HUES64 (cell line): ENCODE data around the gene EXOSC5.
"Not testable (repeated sequence)": the region's sequence is repeated elsewhere in the genome, so short reads cannot be mapped to it uniquely, and the experiment has no call there.

ENCODE experiments used
- H3K27ac ChIP-seq: 2 replicates; pipeline ENCODE4 v1.7.0; 2013; ENCODE audit warnings: low read depth, low read length, inconsistent platforms
- H3K27me3 ChIP-seq: 2 replicates; pipeline ENCODE4 v1.6.1; 2013; ENCODE audit warnings: mild to moderate bottlenecking, low read length; ENCODE audit not compliant: insufficient read depth
- H3K36me3 ChIP-seq: 2 replicates; pipeline ENCODE4 v1.6.1; 2013; ENCODE audit warnings: mild to moderate bottlenecking, low read length; ENCODE audit not compliant: insufficient read depth
- H3K4me1 ChIP-seq: 2 replicates; pipeline ENCODE4 v1.6.1; 2013; ENCODE audit warnings: mild to moderate bottlenecking, low read length, moderate library complexity; ENCODE audit not compliant: insufficient read depth
- H3K4me3 ChIP-seq: 2 replicates; pipeline ENCODE4 v1.5.1; 2013; ENCODE audit warnings: mild to moderate bottlenecking, low read length, moderate library complexity
- H3K9ac ChIP-seq: 2 replicates; pipeline ENCODE4 v1.6.1; 2013; ENCODE audit warnings: mild to moderate bottlenecking, low read depth, low read length
- H3K9me3 ChIP-seq: 2 replicates; pipeline ENCODE4 v1.6.1; 2013; ENCODE audit warnings: low read depth, low read length; ENCODE audit not compliant: insufficient read depth
- WGBS: fragments of 150-250, 120-280 bp; methylation state at CpG from one replicate; pipeline ENCODE4 v1.1.7; 2013; ENCODE audit warnings: missing lambda C conversion rate; 5-methylcytosine and 5-hydroxymethylcytosine counted together

EXOSC5 gene

DNA sequence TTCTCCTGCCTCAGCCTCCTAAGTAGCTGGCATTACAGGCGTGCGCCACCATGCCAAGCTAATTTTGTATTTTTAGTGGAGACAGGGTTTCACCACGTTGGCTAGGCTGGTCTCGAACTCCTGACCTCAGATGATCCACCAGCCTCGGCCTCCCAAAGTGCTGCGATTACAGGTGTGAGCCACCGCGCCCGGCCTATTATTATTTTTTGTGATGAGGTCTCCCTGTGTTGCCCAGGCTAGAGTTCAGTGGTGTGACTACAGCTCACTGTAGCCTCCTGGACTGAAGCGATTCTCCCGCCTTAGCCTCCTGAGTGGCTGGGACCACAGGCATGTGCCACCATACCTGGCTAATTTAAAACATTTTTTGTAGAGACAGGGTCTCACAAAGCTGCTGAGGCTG lies 38.2 kb upstream of the EXOSC5 start:
- H3K36me3 ChIP-seq: peaks cover 45% of the 10 kb centered on the region
- 94% methylated on average over 11 of the region's 11 CpGs for WGBS
- not testable (repeated sequence) for H3K4me1 ChIP-seq

DNA sequence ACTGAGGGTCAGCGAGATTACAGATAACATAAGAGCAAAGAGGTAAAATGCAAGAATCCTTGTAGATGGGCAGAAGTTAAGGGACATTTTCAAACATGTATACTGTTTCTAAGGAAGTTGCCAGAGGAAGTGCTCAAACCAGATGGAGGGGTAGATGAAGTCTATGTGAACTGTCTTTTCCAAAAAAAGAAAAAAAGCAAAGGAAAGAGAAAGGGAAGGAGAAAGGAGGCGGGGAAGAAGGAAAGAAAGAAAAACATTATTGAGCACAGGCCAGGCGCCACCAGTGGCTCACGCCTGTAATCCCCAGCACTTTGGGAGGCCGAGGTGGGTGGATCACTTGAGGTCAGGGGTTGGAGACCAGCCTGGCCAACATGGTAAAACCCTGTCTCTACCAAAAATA lies 37.3 kb upstream of the EXOSC5 start:
- no peaks in the 10 kb centered on the region for H3K27me3 ChIP-seq
- H3K36me3 ChIP-seq: peaks cover 45% of the 10 kb centered on the region
- H3K4me3 ChIP-seq: no peak overlapping the region
- no peaks in the 10 kb centered on the region for H3K4me1 ChIP-seq
- H3K27ac ChIP-seq: no peak overlapping the region
- no peaks in the 10 kb centered on the region for H3K9me3 ChIP-seq
- WGBS: 87% methylated on average over 5 of the region's 5 CpGs
- H3K9ac ChIP-seq: no peak overlapping the region

More for the DNA sequence above, 38.2 kb upstream of the EXOSC5 start:
- H3K27ac ChIP-seq, H3K9me3 ChIP-seq, H3K27me3 ChIP-seq, H3K4me3 ChIP-seq, H3K9ac ChIP-seq: not testable (repeated sequence)

DNA sequence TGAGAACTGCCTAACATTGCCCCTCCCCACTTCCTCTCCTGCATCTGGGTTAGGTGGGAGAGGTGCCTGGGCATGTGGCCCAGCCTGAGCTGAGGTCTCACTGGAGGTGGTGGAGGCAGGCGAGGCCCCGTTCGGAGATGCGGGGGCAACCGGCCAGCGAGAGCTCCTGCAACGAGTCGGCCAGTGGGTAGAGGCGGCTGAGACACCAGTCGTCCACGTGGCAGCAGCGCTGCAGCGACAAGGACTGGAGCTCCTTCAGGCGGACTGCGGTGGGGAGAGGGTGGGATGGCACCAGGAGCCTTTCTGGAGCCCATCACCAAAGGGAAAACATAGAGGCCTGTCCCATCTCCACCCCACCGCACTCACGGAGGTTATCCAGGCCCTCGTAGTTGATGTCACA lies 36.0 kb upstream of the EXOSC5 start:
- Histone ChIP-seq H3K27ac (no peak overlapping the region), H3K9ac (no peak overlapping the region), H3K4me1 (peaks cover 6% of the 10 kb centered on the region; the same call in 1 of the 2 replicates), H3K27me3 (no peaks in the 10 kb centered on the region), H3K9me3 (no peaks in the 10 kb centered on the region), H3K4me3 (no peak overlapping the region), H3K36me3 (peaks cover 45% of the 10 kb centered on the region)
- WGBS: 97% methylated on average over 18 of the region's 18 CpGs

DNA sequence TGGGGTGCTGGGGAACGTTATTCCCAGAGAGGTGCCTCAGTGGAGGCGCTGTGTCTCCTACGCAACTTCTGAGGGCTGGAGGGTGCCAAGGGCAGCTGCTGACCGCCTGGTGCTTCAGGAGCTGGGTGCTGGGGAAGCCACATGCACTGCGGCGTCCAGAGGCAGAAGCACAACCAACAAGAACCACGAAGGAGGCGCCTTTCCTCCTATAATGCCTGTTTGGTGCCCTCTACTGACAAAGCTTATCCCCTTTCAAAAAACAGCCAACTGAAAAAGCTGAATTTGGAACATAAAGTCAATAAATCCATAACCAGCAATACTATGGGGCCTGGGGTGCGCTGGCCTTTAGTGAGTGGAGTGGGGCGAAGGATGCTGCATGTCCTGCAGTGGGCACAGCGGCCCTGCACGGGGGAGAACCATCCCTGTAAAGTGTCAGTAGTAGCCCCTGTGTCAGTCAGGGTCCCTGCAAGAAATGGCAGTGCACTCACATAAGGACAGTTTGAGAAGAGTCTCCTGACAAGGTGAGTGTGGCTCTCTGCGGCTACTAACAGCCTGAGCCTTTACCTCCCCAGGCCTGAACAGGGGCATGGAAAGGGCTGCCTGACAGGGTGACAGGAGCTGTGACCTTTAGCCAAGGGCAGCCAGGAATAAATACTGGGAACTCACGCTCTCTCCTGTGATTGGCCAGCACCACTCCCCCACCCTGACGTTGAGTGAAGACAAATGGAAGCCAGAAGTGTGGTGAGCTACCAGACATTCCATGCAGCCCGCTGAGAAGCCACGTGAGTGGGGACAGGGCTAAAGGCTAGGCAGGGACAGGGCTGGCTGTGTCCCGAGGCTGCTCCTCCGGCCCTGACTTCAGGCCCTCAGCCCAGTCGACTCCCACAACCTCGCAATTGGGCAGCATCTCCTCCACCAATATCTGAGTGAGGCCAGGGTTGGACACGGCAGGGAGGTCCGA lies 34.5 kb upstream of the EXOSC5 start:
- no peak overlapping the region for H3K27ac ChIP-seq
- no peak overlapping the region for H3K9ac ChIP-seq
- H3K4me1 ChIP-seq: peaks cover 9% of the 10 kb centered on the region
- H3K9me3 ChIP-seq: no peaks in the 10 kb centered on the region
- no peaks in the 10 kb centered on the region for H3K27me3 ChIP-seq
- no peak overlapping the region for H3K4me3 ChIP-seq
- 87% methylated on average over 23 of the region's 23 CpGs for WGBS
- peaks cover 38% of the 10 kb centered on the region for H3K36me3 ChIP-seq

DNA sequence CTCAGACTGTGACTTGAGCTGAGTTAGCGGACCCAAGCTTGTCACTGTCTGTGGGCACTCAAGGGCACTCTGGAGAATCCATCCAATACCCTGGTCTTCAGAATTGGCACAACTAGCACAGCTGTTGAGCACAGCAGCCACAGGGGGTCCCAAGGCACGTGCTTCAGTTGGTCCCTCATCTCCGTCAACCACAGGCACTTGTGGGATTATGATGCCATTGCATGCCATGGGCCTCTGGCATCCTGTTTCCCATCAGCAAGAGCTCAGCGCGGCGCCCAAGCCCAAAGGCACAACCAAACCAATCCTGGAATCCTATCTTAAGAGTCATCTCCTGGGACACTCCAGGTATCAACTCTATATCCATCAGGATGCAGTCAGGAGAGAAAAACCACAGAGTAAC lies 33.8 kb upstream of the EXOSC5 start:
- H3K27me3 ChIP-seq: no peaks in the 10 kb centered on the region
- WGBS: 80% methylated on average over 6 of the region's 6 CpGs
- H3K36me3 ChIP-seq: peaks cover 33% of the 10 kb centered on the region
- no peak overlapping the region for H3K4me3 ChIP-seq
- H3K9ac ChIP-seq: no peak overlapping the region
- peaks cover 11% of the 10 kb centered on the region for H3K4me1 ChIP-seq
- H3K27ac ChIP-seq: no peak overlapping the region
- H3K9me3 ChIP-seq: no peaks in the 10 kb centered on the region

DNA sequence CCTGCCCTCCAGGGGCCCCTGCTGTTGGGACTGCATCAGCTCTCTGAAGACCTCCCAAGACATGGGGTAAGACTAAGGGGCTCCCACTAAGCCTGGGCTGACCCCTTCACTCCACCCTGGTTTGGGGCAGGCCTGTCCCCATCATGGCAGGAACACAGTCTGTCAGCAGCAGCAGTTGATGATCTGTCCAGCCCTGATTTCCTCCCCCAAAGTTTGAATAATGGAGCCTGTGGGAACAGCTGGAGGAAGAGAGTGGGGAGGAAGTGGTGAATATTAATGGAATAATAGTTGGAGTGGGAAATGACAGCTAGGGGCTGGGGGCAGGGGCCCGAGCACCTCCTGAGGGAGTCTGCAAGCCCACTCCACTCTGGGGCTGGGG lies 31.3 kb upstream of the EXOSC5 start:
- no peak overlapping the region for H3K9ac ChIP-seq
- H3K27ac ChIP-seq: no peak overlapping the region
- peak overlapping the region; percentile 53 for H3K4me3 ChIP-seq
- no peaks in the 10 kb centered on the region for H3K27me3 ChIP-seq
- peaks cover 11% of the 10 kb centered on the region for H3K4me1 ChIP-seq
- WGBS: 91% methylated on average over 1 of the region's 1 CpG
- no peaks in the 10 kb centered on the region for H3K9me3 ChIP-seq
- peaks cover 35% of the 10 kb centered on the region for H3K36me3 ChIP-seq

DNA sequence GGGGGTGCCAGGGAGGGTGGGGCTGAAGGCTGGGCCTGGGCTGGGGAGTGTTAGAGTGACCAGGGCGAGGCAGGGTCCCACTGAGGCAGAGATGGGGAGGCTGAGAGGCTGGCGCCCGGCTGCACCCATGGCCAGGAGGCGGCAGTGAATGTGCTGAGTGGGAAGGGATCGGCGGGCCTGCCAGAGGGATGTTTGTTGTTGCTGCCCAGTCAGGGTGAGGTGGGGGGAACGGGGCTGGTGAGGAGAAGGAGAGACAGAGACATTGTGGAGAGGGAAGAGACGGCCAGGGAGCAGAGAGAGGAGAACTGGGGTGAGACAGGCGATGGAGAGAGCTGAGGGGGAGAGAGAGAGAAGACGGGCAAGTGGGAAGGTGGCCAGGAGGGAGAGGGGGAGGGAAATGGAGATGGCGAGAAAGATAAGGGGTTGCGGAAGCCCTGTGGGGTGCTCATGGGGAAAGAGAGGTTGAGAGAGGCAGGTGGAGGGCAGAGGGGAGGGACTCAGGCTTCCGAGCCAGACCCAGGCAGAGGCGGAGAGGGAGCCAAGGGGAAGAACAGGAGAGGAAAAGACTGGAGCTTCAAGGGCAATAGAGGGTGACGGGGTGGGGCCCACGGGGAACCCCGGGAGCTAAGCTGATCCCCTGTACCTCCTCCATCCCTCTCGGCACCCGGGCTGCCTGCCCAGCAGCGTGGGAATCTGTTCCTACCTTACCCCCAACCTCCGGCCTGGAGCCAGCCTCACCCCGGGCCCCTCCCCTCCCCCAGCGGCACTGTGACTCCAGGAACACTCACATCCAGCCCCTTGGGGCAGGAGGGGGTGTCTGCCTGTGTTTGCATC lies 30.7 kb upstream of the EXOSC5 start:
- peak overlapping the region; percentile 53 for H3K4me3 ChIP-seq

DNA sequence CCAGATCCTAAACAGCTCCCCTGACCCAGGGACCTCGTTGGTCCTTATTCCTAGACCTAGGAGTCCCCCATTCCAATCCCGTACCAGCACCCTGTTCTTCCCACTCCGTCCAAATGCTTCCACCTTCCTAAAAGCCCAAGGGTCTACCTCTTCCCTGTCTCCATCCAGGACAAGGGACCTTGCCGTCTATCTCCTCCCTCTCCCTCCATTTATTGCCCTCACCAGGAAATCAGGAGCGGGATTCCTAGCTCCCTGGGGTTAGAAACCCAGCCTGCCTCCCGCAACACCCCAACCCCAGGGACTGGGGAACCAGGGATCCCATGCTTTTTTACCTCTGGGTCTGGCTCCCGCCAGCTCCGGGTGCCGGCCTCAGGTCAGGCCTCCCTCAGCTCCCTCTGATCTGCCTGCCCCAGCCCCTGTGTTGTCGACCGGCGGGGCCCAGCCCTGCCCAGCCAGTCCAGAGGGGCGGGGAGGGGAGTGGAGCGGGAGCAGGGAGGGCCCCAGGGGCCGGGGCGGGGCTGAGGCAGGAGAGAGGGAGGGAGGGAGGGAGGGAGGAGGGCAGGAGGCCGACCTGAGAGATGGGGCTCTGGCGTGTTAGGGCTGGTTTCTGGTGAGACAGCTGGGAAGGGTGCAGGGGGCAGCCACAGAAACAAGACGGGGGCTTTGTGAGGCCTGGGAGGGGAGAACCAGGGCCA lies 29.9 kb upstream of the EXOSC5 start, which contains the start of gene B3GNT8:
TSS of gene B3GNT8 (minus strand) at position 423 of the 695 bp plus-strand sequence. CDS start 596 bp downstream, outside the sequence.
- Histone ChIP-seq H3K4me1 (peaks cover 11% of the 10 kb centered on the region), H3K4me3 (peak within 1 kb of the TSS; percentile 57), H3K27ac (peak within 1 kb of the TSS; percentile 51; the same call in 1 of the 2 replicates), H3K9ac (peak within 1 kb of the TSS; percentile 60), H3K27me3 (no peaks in the 10 kb centered on the region), H3K36me3 (peaks cover 31% of the 10 kb centered on the region), H3K9me3 (no peaks in the 10 kb centered on the region)
- WGBS: 8% methylated on average over 19 of the region's 19 CpGs

More for the DNA sequence above, 30.7 kb upstream of the EXOSC5 start:
- H3K27ac ChIP-seq: no peak overlapping the region
- H3K36me3 ChIP-seq: peaks cover 33% of the 10 kb centered on the region
- H3K27me3 ChIP-seq: no peaks in the 10 kb centered on the region
- H3K9me3 ChIP-seq: no peaks in the 10 kb centered on the region
- peak overlapping the region; percentile 39; the same call in 1 of the 2 replicates for H3K9ac ChIP-seq
- peaks cover 11% of the 10 kb centered on the region for H3K4me1 ChIP-seq
- WGBS: 12% methylated on average over 23 of the region's 23 CpGs

DNA sequence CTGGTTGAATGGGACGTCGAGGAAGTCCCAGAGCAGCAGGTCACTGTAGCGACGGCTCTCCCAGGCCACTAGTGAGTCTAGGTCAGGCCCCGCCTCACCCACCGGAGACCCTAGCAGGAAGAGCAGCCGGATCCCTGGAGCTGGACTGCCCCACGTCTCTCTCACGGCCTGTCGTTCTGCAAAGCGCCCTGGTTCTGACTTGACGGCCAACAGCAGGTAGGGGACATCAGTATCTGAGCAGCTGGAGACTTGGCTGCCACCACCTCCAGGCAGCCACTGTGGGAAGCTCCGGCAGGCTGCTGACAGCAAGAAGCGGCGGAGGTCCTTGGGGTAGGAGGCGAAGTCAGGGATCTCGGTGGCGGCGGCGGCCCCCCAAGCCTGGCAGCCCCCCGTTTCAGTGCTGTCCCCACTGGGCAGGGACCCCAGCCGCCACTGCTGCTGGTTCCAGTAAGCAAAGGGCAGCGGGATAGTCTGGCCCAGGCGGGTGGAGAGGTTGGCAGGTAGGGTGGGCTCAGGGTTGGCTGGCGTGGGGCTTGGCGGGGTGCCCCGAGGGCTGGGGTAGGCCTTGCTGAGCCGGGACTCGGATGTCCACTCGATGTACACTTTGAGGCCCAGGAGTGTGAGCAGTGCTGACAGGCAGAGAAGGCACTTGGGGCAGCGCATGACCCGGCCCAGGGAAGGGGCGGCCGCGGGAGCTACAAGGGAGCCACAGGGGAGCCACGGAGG lies 29.1 kb upstream of the EXOSC5 start:
- Histone ChIP-seq H3K27me3 (no peaks in the 10 kb centered on the region), H3K27ac (no peak overlapping the region), H3K9me3 (no peaks in the 10 kb centered on the region), H3K9ac (no peak overlapping the region), H3K4me1 (peaks cover 11% of the 10 kb centered on the region), H3K4me3 (peak overlapping the region; percentile 57; the same call in 1 of the 2 replicates), H3K36me3 (peaks cover 24% of the 10 kb centered on the region)
- WGBS: 89% methylated on average over 36 of the region's 36 CpGs
